HG03469 (cell line): Measurements from ENCODE around the gene PTPRD.
"Not testable (repeated sequence)": the region's sequence is repeated elsewhere in the genome, so short reads cannot be mapped to it uniquely, and the experiment has no call there.

Experiments used
- ATAC-seq: cut with Tn5 transposase; IDR thresholded peaks from one replicate; pipeline ENCODE4 v1.9.1; 2021; ENCODE audit warnings: mild to moderate bottlenecking, moderate library complexity, moderate number of reproducible peaks; ENCODE audit not compliant: unreplicated experiment

The PTPRD gene

GRCh38 chr9:10488937-10489336 is 123.9 kb downstream of the PTPRD start:
- no peak for ATAC-seq

DNA sequence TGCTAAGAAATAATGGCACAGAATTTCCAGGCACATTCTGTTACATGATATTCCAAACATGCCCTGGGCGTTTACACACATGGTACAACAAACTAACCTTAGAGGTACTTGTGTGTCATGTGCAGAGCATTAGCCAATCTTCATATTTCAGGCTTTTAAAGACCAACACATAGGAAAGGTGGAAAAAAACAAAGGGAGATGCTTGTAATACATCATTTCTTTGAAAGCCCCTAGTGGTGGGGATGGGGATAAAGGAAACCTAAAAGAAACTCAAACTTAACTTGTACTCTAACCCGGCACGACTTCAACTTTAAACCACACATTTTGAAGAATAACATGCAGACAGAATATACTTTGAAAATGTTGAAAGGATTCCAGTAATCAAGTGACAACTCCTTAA is 133.6 kb downstream of the PTPRD start:
- ATAC-seq = no peak

DNA sequence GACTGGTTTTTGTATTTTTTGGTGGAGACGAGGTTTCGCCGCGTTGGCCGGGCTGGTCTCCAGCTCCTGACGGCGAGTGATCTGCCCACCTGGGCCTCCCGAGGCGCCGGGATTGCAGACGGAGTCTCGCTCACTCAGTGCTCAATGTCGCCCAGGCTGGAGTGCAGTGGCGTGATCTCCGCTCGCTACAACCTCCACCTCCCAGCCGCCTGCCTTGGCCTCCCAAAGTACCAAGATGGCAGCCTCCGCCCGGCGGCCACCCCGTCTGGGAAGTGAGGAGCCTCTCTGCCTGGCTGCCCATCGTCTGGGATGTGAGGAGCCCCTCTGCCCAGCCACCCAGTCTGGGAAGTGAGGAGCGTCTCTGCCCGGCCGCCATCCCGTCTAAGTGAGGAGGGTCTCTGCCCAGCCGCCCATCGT is 163.6 kb downstream of the PTPRD start:
- ATAC-seq = not testable (repeated sequence)

DNA sequence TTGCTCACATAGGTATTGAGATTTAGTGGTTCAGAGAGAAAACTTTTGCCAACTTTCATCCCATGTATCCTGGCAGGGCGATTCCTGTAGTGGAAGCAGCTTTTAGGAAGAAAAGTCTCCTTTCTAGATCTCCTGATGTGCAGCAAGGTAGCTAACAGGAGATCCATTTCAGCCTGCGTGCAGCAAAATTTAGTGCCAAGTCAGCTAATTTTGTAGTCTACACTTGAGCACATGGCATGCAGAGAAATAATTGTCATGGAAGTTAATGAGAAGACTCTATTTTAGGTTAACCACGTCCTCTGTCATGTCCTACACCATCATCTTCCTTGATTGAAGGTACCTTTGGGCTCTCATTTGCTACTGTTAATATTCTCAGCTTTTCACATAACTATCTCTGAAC is 165.8 kb downstream of the PTPRD start:
- ATAC-seq = no peak

DNA sequence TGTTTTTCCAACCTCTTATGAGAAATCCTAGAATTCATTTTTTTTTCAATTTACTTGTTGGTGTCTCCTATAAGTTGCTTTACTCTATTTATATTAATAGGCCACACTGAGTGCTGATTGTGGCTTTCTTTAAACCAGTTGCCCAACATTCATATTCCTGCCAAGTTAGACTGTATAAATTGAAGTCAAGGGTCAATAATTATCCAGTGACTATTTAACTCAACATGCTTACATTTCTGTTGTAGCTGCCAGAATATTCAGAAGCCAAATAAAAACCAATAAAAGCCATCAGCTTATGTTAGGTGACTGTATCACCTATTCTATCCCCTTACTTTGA is 169.0 kb downstream of the PTPRD start:
- ATAC-seq = no peak

DNA sequence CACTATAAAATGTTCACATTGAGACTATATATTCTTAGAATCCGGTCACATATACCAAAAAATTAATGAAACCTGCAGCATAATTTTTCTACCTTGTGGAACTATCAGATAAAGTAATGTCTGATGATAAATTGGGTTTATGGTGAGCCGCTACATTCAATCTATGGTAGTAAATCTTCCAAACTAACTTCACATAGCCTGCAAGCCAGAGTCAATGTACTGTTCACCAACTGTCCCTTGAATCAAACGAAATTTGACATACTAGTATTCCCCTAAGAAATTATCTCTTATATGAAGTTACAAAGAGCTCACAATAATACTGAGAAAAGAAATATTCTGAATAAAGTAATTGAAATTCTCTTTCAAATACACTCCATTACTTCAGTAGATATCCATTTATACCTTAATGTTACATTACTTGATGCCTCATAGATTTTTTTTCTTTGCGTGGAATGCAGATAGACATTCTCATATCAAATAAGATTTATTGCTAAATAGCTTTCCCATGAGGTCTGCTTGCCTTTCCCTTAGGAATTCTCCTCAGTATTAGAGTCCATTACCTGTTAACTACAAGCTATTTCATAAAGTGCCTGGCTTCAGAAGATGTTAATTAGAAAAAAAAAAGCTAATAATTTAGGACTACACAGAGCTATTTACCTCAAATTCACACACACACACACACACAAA is 169.5 kb downstream of the PTPRD start:
- ATAC-seq = no peak

- ATAC-seq = no peak
Measured at GRCh38 chr9:10438955-10439354, 173.8 kb downstream of the PTPRD start.

GRCh38 chr9:10436756-10437155 is 176.0 kb downstream of the PTPRD start:
- no peak for ATAC-seq

- ATAC-seq = no peak
Measured at GRCh38 chr9:10434412-10434811, 178.4 kb downstream of the PTPRD start.

GRCh38 chr9:10411272-10411671 is 201.5 kb downstream of the PTPRD start:
- no peak for ATAC-seq

- no peak for ATAC-seq
Measured at GRCh38 chr9:10403283-10403682, 209.5 kb downstream of the PTPRD start.

- ATAC-seq = no peak
Measured at GRCh38 chr9:10396615-10397014, 216.2 kb downstream of the PTPRD start.

GRCh38 chr9:10387282-10387681 is 225.5 kb downstream of the PTPRD start:
- no peak for ATAC-seq

DNA sequence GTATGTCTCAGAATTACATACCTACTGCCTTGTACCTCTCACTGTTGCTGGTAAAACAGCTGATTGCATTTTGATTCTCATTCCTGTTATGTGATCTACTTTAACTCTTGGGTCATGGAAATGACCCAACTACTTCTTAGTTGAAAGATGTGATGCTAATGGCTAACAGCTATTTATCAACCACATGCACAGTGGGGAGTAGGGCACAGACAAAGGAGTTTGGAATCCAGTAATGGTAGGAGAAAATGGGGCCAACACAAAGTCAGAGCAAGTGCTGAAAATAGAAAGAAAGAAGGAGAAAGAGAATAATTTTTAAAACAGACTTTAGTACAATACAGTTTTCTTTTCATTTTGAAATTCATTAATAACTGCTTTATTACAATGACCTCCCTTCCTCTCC is 241.0 kb downstream of the PTPRD start:
- no peak for ATAC-seq

DNA sequence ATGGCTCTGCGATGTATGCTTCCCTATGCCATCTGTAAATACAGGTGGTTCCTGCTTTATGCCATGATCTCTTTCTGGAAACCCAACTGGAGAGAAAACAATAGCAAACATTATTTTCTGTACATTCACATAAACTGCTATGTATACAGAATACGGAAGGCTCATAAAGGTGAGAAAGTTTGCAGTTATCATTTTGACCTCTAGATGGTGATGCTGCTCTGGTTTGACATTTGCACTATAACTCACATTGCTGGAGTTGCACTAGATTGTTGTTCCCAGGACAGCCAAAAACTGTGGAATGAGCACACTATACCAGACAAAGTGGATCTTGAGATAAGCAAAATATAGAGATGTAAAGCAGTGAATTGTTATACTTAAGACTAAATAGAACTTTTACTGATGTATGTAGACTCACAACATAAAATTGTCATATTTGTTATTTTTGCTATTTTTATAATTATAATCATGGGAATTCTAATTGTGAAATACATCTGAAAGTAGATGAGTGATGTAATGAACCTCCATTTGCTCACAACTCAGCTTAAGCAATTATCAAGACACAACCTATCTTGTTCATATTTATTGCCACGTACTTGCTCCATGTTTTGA is 246.5 kb downstream of the PTPRD start:
- ATAC-seq = peak; percentile 94

GRCh38 chr9:10354591-10354990 is 258.2 kb downstream of the PTPRD start:
- no peak for ATAC-seq

DNA sequence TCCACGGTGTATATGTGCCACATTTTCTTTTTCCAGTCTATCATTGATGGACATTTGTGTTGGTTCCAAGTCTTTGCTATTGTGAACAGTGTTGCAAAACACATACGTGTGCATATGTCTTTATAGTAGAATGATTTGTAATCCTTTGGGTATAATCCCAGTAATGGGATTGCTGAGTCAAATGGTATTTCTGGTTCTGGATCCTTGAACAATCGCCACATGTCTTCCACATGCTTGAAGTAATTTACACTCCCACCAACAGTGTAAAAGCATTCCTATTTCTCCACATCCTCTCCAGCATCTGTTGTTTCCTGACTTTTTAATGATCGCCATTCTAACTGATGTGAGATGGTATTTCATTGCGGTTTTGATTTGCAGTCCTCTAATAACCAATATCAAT is 267.2 kb downstream of the PTPRD start:
- ATAC-seq = not testable (repeated sequence)

DNA sequence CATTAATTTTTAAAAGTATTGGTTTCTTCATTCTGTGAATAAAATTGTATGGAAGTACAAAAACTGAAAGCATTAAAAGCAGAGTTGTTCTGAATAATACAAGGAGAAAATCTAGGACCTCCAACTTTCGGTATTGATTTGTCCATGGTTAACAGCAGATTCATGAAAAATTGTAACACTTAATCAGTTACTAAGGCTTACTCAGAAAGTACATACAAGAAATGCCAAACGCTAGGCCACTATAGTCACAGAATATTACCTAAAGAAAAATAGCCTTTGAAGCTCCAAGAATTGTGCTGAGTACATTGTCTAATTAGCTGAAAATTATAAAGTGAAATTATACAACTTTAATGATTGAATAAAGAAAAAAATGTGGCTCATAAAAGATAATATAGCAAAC is 271.7 kb downstream of the PTPRD start:
- ATAC-seq = no peak

- no peak for ATAC-seq
Measured at GRCh38 chr9:10339152-10339551, 273.6 kb downstream of the PTPRD start.

DNA sequence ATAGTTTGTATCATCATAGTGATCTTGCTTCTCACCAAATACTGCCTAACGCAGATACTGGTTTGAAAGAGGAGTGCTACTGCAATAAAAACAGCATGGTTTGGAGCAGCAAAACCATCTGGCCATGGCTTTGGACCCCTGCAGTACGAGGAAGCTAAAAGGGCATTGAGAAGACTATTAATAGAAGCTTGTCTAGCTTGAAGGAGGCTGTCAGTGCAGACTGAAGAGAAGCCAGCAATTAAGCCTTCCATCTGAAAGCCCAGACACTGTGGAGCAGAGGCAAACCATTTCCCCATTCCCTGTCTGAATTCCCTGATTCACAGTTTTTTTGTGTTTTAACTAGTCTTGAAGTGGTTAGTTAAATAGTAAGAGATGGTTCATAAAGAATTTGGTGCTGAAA is 281.6 kb downstream of the PTPRD start:
- ATAC-seq = no peak

GRCh38 chr9:10282084-10282483 is 330.7 kb downstream of the PTPRD start:
- no peak for ATAC-seq

GRCh38 chr9:10274988-10275387 is 337.8 kb downstream of the PTPRD start:
- ATAC-seq = no peak

DNA sequence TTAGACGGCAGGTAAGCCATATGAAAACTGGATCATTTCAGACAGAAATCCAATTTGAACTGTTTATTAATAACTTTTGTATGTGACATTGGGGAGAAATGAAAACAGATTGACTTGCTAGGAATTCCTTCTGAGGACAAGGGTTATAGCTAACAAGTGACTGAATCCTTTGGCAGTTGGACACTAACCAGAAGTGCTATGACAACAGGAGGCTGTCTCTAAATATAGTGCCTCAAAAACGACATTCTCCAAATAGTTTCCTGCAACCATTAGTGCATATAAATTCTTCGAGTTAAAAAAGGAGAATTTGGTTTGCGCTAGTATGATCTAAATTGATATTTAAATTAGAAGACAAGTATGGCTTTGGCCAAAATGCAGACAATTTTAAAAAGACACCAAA is 338.6 kb downstream of the PTPRD start:
- no peak for ATAC-seq
